HCT116 (cell line): ENCODE data around the gene TRIM9. TPM values are rescaled to one million over a fixed set of nuclear protein-coding genes. Genes with fewer than 3 reads are reported as not detected.

Experiments used
- ATAC-seq: fragments of 200-7000 bp; cut with Tn5 transposase; 2 replicates; pipeline ENCODE4 v1.9.1; 2020; ENCODE audit warnings: mild to moderate bottlenecking, moderate library complexity
- BruUV-seq: library from RNA; stranded (reverse); fragments of 400-500 nt; replicated peaks from 2 replicates; lab custom pipeline; 2021; lab: Mats Ljungman, UMichigan
- CTCF ChIA-PET: fragments of 300-600 bp; sonication (Branson Sonifier 250); formaldehyde crosslinking; loops from one replicate; lab custom pipeline; 2021; ENCODE audit warnings: antibody characterized with exemption; lab: Charles Lee
- POLR2A ChIA-PET: fragments of 300-600, 350-600 bp; sonication (Branson Sonifier 250); formaldehyde crosslinking; loops from one replicate; lab custom pipeline; 2021; ENCODE audit warnings: antibody characterized with exemption; lab: Charles Lee
- RAD21 ChIA-PET, 2 experiments: fragments of 300-600 bp; sonication (Branson Sonifier 250); formaldehyde crosslinking; loops; one replicate each; lab custom pipeline; 2023; ENCODE audit warnings: low total read pairs in 2 of 2; ENCODE audit not compliant: uncharacterized antibody in 2 of 2, unreplicated experiment in 2 of 2, low non-redundant PET in 1 of 2; lab: Charles Lee
- DNase-seq: peaks from one replicate; pipeline ENCODE4 v3.0.0-alpha.2; 2010; ENCODE audit warnings: low read depth, low spot score
- H2AFZ ChIP-seq: fragments of 200-600 bp; shearing (Covaris generic), sonication (generic); 2 replicates; pipeline ENCODE4 v1.6.1; 2017; ENCODE audit warnings: low read depth, mixed run types, mixed read lengths, antibody characterized with exemption, low read length; ENCODE audit not compliant: poor library complexity, severe bottlenecking
- H3K27ac ChIP-seq: 2 replicates; pipeline ENCODE4 v1.5.1; 2012; ENCODE audit warnings: low read depth, low read length
- H3K27me3 ChIP-seq: fragments of 200-600 bp; sonication (generic); 2 replicates; pipeline ENCODE4 v1.6.1; 2016; ENCODE audit warnings: mixed run types, low read length, mixed read lengths; ENCODE audit not compliant: insufficient read depth
- H3K36me3 ChIP-seq, 2 experiments: fragments of 200-500 bp in 1 of 2; fragments of 200-600 bp in 1 of 2; sonication (Bioruptor generic) in 1 of 2; sonication (generic) in 1 of 2; 2 replicates each; pipeline versions ENCODE4 v1.5.1 to v1.6.1; 2014 to 2016; ENCODE audit warnings: low read length in 2 of 2, inconsistent platforms in 1 of 2, mixed read lengths in 1 of 2, mixed run types in 1 of 2; ENCODE audit not compliant: insufficient read depth in 2 of 2, control insufficient read depth in 1 of 2
- H3K4me1 ChIP-seq, 2 experiments: fragments of 200-600 bp in 1 of 2; sonication (generic) in 1 of 2; 2 replicates each; pipeline versions ENCODE4 v1.5.1 to v1.6.1; 2012 to 2017; ENCODE audit warnings: low read length in 2 of 2, inconsistent platforms in 1 of 2, mild to moderate bottlenecking in 1 of 2, mixed read lengths in 1 of 2, mixed run types in 1 of 2, moderate library complexity in 1 of 2; ENCODE audit not compliant: insufficient read depth in 2 of 2, control insufficient read depth in 1 of 2
- H3K4me2 ChIP-seq: fragments of 200-600 bp; sonication (generic); 2 replicates; pipeline ENCODE4 v1.6.1; 2017; ENCODE audit warnings: mixed run types, low read length, mixed read lengths
- H3K4me3 ChIP-seq, 2 experiments: fragments of 200-600 bp in 1 of 2; sonication (generic) in 1 of 2; replicated peaks in 1 of 2; 2 replicates each; pipeline ENCODE4 v1.5.1; 2011 to 2016; ENCODE audit warnings: low read length in 2 of 2, control low read depth in 1 of 2, low read depth in 1 of 2, mild to moderate bottlenecking in 1 of 2, mixed read lengths in 1 of 2, mixed run types in 1 of 2
- H3K79me2 ChIP-seq: fragments of 200-600 bp; sonication (generic); 2 replicates; pipeline ENCODE4 v1.6.1; 2017; ENCODE audit warnings: mild to moderate bottlenecking, mixed run types, low read length, moderate library complexity, mixed read lengths; ENCODE audit not compliant: insufficient read depth
- H3K9ac ChIP-seq: fragments of 200-600 bp; sonication (generic); 2 replicates; pipeline ENCODE4 v1.6.1; 2016; ENCODE audit warnings: low read length, mixed read lengths
- H3K9me2 ChIP-seq: fragments of 200-600 bp; sonication (generic), shearing (Covaris generic); 2 replicates; pipeline ENCODE4 v1.6.1; 2017; ENCODE audit warnings: mixed run types, mild to moderate bottlenecking, moderate library complexity; ENCODE audit not compliant: insufficient read depth
- H3K9me3 ChIP-seq, 2 experiments: fragments of 200-500 bp in 1 of 2; fragments of 200-600 bp in 1 of 2; sonication (Bioruptor generic) in 1 of 2; sonication (generic) in 1 of 2; 2 replicates each; pipeline ENCODE4 v1.6.1; 2014 to 2017; ENCODE audit warnings: low read length in 2 of 2, mixed read lengths in 2 of 2, inconsistent platforms in 1 of 2, low read depth in 1 of 2, mild to moderate bottlenecking in 1 of 2, mixed run types in 1 of 2, moderate library complexity in 1 of 2; ENCODE audit not compliant: control insufficient read depth in 1 of 2, insufficient read depth in 1 of 2
- H4K20me1 ChIP-seq: fragments of 200-600 bp; sonication (generic), shearing (Covaris generic); 2 replicates; pipeline ENCODE4 v1.6.1; 2017; ENCODE audit warnings: mixed run types, mild to moderate bottlenecking, moderate library complexity; ENCODE audit not compliant: insufficient read depth
- CEBPB ChIP-seq: IDR thresholded peaks from 2 replicates; pipeline ENCODE4 v1.6.1; 2012; ENCODE audit warnings: low read depth
- EGR1 ChIP-seq: IDR thresholded peaks from 2 replicates; pipeline ENCODE4 v1.6.1; 2012; ENCODE audit warnings: low read depth
- ELF1 ChIP-seq: IDR thresholded peaks from 2 replicates; pipeline ENCODE4 v1.6.1; 2012; ENCODE audit warnings: low read depth, borderline replicate concordance
- EZH2 ChIP-seq: fragments of 200-600 bp; sonication (generic); IDR thresholded peaks from 2 replicates; pipeline ENCODE4 v1.6.1; 2017; ENCODE audit warnings: antibody characterized with exemption, mixed run types
- FOSL1 ChIP-seq: IDR thresholded peaks from 2 replicates; pipeline ENCODE4 v1.6.1; 2012; ENCODE audit warnings: low read depth
- POLR2A ChIP-seq: IDR thresholded peaks from 2 replicates; pipeline ENCODE4 v1.7.0; 2011; ENCODE audit warnings: borderline replicate concordance; ENCODE audit not compliant: insufficient read depth, insufficient read length; ENCODE audit errors: extremely low read depth
- RAD21 ChIP-seq: IDR thresholded peaks from 2 replicates; pipeline ENCODE4 v1.6.1; 2012; ENCODE audit warnings: low read depth, mild to moderate bottlenecking
- SIN3A ChIP-seq: IDR thresholded peaks from 2 replicates; pipeline ENCODE4 v1.6.1; 2012; ENCODE audit warnings: low read depth
- SP1 ChIP-seq: IDR thresholded peaks from 2 replicates; pipeline ENCODE4 v1.6.1; 2012; ENCODE audit warnings: low read depth
- TCF7L2 ChIP-seq: IDR thresholded peaks from 2 replicates; pipeline ENCODE4 v1.7.0; 2011; ENCODE audit warnings: borderline replicate concordance, inconsistent platforms; ENCODE audit not compliant: insufficient read depth, insufficient read length; ENCODE audit errors: extremely low read depth
- YY1 ChIP-seq: IDR thresholded peaks from 2 replicates; pipeline ENCODE4 v1.6.1; 2011; ENCODE audit warnings: low read length, low read depth, moderate library complexity, mild to moderate bottlenecking; ENCODE audit not compliant: insufficient replicate concordance; ENCODE audit errors: extremely low read depth
- ZFX ChIP-seq: fragments of 450-650 bp; IDR thresholded peaks from 2 replicates; pipeline ENCODE4 v1.6.1; 2017
- intact Hi-C: fragments of 100-400 bp; cut with micrococcal nuclease; formaldehyde crosslinking; loops from 2 replicates; pipeline ENCODE4 v1.10.0; 2022
- total RNA-seq: library from RNA; stranded (reverse); gene quantifications from one replicate; pipeline ENCODE4 v1.2.1, GENCODE V29; 2021; ENCODE audit not compliant: unreplicated experiment
- TF ChIP-seq, protein P1 (sequence below), 3 experiments: fragments of 200-600 bp in 1 of 3; sonication (generic) in 1 of 3; IDR thresholded peaks in 2 of 3; conservative IDR thresholded peaks in 1 of 3; 2 replicates each; pipeline ENCODE4 v1.5.1; 2012 to 2017; ENCODE audit warnings: low read depth in 2 of 3, low read length in 2 of 3, antibody characterized with exemption in 1 of 3, borderline replicate concordance in 1 of 3, control low read depth in 1 of 3, mild to moderate bottlenecking in 1 of 3, mixed read lengths in 1 of 3, mixed run types in 1 of 3, moderate library complexity in 1 of 3; ENCODE audit not compliant: insufficient read depth in 1 of 3
- TF ChIP-seq, protein P2 (sequence below): IDR thresholded peaks from 2 replicates; pipeline ENCODE4 v1.6.1; 2012; ENCODE audit warnings: low read depth

TRIM9 gene
- total RNA-seq, 1 experiment from 2014 or later = 4.6 TPM

DNA sequence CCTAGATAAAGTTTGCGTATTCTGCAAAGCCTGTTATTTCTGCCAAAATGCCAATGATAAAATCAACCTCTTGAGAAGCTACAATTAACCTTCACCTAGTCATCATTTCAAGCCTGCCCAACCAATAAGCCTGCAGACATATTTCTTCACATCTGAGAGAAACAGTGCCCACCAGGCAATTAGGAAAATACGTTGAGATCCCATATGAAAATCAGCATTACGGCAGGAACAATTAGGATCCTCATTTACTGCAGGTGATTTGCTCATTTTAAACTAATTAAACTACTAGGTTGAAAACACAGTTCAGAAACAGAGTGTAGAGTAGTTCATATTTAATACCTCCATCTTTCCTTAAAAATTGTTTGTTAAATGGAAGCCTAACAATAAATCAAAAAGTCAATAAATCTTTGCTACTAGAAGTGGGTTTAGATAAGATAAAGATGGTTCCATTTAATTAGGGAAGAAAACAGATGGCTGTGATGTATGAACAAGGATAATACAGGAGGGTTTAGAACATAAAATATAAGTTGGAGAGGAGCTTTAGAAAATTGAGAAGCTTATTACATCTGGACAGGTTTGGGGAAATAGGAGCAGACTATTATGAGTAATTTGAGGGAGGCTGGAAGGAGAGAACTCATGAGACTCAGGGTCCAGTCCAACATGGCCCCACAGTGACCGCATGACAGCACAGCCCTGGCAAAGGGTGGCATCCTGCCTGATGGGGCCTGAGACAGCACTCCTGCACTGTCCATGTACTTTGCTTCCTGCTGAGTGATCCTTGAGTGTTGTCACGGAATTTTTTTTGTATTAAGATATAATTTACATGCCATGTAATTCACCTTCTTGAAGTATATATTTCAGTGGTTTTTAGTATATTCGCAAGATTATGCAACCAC is 123.8 kb downstream of the TRIM9 start:
- ChIA-PET RAD21 (no interaction called here), POLR2A (no interaction called here), CTCF (no interaction called here)
- no peaks in the 10 kb centered on the region for H4K20me1 ChIP-seq
- BruUV-seq = no TSS peak
- H3K9me2 ChIP-seq = no peaks in the 10 kb centered on the region
- H3K79me2 ChIP-seq = no peaks in the 10 kb centered on the region
- no peaks in the 10 kb centered on the region for H3K36me3 ChIP-seq
- no peak overlapping the region for H3K4me3 ChIP-seq
- DNase-seq = no peak
- no peaks in the 10 kb centered on the region for H3K9me3 ChIP-seq
- no peak overlapping the region for H3K27ac ChIP-seq
- TF ChIP-seq ELF1 (no peak), POLR2A (no peak), FOSL1 (no peak), YY1 (no peak), SP1 (no peak), ZFX (no peak), CEBPB (no peak), SIN3A (no peak), EZH2 (no peak), RAD21 (no peak), EGR1 (no peak), TCF7L2 (no peak)
- TF ChIP-seq, protein P1, sequence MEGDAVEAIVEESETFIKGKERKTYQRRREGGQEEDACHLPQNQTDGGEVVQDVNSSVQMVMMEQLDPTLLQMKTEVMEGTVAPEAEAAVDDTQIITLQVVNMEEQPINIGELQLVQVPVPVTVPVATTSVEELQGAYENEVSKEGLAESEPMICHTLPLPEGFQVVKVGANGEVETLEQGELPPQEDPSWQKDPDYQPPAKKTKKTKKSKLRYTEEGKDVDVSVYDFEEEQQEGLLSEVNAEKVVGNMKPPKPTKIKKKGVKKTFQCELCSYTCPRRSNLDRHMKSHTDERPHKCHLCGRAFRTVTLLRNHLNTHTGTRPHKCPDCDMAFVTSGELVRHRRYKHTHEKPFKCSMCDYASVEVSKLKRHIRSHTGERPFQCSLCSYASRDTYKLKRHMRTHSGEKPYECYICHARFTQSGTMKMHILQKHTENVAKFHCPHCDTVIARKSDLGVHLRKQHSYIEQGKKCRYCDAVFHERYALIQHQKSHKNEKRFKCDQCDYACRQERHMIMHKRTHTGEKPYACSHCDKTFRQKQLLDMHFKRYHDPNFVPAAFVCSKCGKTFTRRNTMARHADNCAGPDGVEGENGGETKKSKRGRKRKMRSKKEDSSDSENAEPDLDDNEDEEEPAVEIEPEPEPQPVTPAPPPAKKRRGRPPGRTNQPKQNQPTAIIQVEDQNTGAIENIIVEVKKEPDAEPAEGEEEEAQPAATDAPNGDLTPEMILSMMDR (IDR thresholded peaks at IDR 0.05 in 2 of 3, conservative IDR thresholded peaks at IDR 0.05 in 1 of 3; ENCODE audit: borderline replicate concordance in 1 of 3, insufficient read depth in 1 of 3, low read depth in 2 of 3, low read length in 2 of 3) = no peak
- TF ChIP-seq, protein P2, sequence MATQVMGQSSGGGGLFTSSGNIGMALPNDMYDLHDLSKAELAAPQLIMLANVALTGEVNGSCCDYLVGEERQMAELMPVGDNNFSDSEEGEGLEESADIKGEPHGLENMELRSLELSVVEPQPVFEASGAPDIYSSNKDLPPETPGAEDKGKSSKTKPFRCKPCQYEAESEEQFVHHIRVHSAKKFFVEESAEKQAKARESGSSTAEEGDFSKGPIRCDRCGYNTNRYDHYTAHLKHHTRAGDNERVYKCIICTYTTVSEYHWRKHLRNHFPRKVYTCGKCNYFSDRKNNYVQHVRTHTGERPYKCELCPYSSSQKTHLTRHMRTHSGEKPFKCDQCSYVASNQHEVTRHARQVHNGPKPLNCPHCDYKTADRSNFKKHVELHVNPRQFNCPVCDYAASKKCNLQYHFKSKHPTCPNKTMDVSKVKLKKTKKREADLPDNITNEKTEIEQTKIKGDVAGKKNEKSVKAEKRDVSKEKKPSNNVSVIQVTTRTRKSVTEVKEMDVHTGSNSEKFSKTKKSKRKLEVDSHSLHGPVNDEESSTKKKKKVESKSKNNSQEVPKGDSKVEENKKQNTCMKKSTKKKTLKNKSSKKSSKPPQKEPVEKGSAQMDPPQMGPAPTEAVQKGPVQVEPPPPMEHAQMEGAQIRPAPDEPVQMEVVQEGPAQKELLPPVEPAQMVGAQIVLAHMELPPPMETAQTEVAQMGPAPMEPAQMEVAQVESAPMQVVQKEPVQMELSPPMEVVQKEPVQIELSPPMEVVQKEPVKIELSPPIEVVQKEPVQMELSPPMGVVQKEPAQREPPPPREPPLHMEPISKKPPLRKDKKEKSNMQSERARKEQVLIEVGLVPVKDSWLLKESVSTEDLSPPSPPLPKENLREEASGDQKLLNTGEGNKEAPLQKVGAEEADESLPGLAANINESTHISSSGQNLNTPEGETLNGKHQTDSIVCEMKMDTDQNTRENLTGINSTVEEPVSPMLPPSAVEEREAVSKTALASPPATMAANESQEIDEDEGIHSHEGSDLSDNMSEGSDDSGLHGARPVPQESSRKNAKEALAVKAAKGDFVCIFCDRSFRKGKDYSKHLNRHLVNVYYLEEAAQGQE = no peak
- H3K9ac ChIP-seq = no peak overlapping the region
- no peak overlapping the region for H3K4me2 ChIP-seq
- H2AFZ ChIP-seq = no peak overlapping the region
- no peak for ATAC-seq
- H3K4me1 ChIP-seq = no peaks in the 10 kb centered on the region
- H3K27me3 ChIP-seq = no peaks in the 10 kb centered on the region
- intact Hi-C loops = no loop called here
